HepG2 (cell line): ENCODE results near the gene CISD1. TPM values are rescaled to one million over a fixed set of nuclear protein-coding genes. Genes with fewer than 3 reads are reported as not detected.

Experiments used
- ATM ChIP-seq: fragments of 450-650 bp; IDR thresholded peaks from 2 replicates; pipeline ENCODE4 v1.7.1; 2017; ENCODE audit warnings: mild to moderate bottlenecking, borderline replicate concordance
- DR1 ChIP-seq: sonication (generic); formaldehyde crosslinking; IDR thresholded peaks from 2 replicates; pipeline ENCODE4 v1.8.0; 2021; ENCODE audit warnings: mild to moderate bottlenecking, missing genetic modification reagents, inconsistent platforms
- FOXK1 ChIP-seq: sonication (generic); formaldehyde crosslinking; IDR thresholded peaks from 2 replicates; pipeline ENCODE4 v1.4.0; 2020; ENCODE audit warnings: low read depth, missing genetic modification reagents, borderline replicate concordance
- FOXM1 ChIP-seq: sonication (generic); formaldehyde crosslinking; IDR thresholded peaks from 2 replicates; pipeline ENCODE4 v1.5.0; 2020; ENCODE audit warnings: missing genetic modification reagents
- FOXP1 ChIP-seq, 2 experiments: fragments of 450-650 bp in 1 of 2; IDR thresholded peaks; 2 replicates each; pipeline ENCODE4 v1.6.1; 2017 to 2018; ENCODE audit warnings: antibody characterized with exemption in 1 of 2
- HOXA7 ChIP-seq: sonication (generic); formaldehyde crosslinking; IDR thresholded peaks from 2 replicates; pipeline ENCODE4 v1.8.1; 2022; ENCODE audit warnings: mild to moderate bottlenecking, missing genetic modification reagents, moderate library complexity
- KDM4B ChIP-seq: sonication (generic); formaldehyde crosslinking; IDR thresholded peaks from 2 replicates; pipeline ENCODE4 v1.4.0; 2020; ENCODE audit warnings: missing genetic modification reagents
- MATR3 ChIP-seq: sonication (generic); formaldehyde crosslinking; IDR thresholded peaks from 2 replicates; pipeline ENCODE4 v1.4.0; 2020; ENCODE audit warnings: missing genetic modification reagents
- NCOA1 ChIP-seq: sonication (generic); formaldehyde crosslinking; IDR thresholded peaks from 2 replicates; pipeline ENCODE4 v1.9.0; 2021; ENCODE audit warnings: missing genetic modification reagents
- PRMT3 ChIP-seq: sonication (generic); formaldehyde crosslinking; IDR thresholded peaks from 2 replicates; pipeline ENCODE4 v1.8.1; 2022; ENCODE audit warnings: low read depth, mild to moderate bottlenecking, moderate library complexity, missing genetic modification reagents, borderline replicate concordance
- REL ChIP-seq: sonication (generic); formaldehyde crosslinking; conservative IDR thresholded peaks from 2 replicates; pipeline ENCODE4 v1.8.0; 2022; ENCODE audit warnings: mild to moderate bottlenecking, missing genetic modification reagents, moderate library complexity
- RFX3 ChIP-seq: IDR thresholded peaks from 2 replicates; pipeline ENCODE4 v1.6.1; 2016; ENCODE audit warnings: missing biosample characterization, missing genetic modification reagents
- SRY ChIP-seq: sonication (generic); formaldehyde crosslinking; IDR thresholded peaks from 2 replicates; pipeline ENCODE4 v1.8.0; 2022; ENCODE audit warnings: mild to moderate bottlenecking, missing genetic modification reagents
- TBL1XR1 ChIP-seq: fragments of 150-350 bp; IDR thresholded peaks from 2 replicates; pipeline ENCODE4 v1.6.1; 2014; ENCODE audit warnings: borderline replicate concordance, low read length; ENCODE audit not compliant: partially characterized antibody
- TSC22D2 ChIP-seq: sonication (generic); formaldehyde crosslinking; IDR thresholded peaks from 2 replicates; pipeline ENCODE4 v1.5.1; 2020; ENCODE audit warnings: missing genetic modification reagents, mild to moderate bottlenecking, borderline replicate concordance
- ZNF207 ChIP-seq: fragments of 450-650 bp; IDR thresholded peaks from 2 replicates; pipeline ENCODE4 v1.6.1; 2016; ENCODE audit warnings: antibody characterized with exemption, borderline replicate concordance
- ZNF326 ChIP-seq: sonication (generic); formaldehyde crosslinking; IDR thresholded peaks from 2 replicates; pipeline ENCODE4 v1.4.0; 2020; ENCODE audit warnings: missing genetic modification reagents, borderline replicate concordance
- ZNF44 ChIP-seq: sonication (generic); formaldehyde crosslinking; IDR thresholded peaks from 2 replicates; pipeline ENCODE4 v1.5.1; 2020; ENCODE audit warnings: mild to moderate bottlenecking, missing genetic modification reagents
- ZNF549 ChIP-seq: sonication (generic); formaldehyde crosslinking; IDR thresholded peaks from 2 replicates; pipeline ENCODE4 v1.5.0; 2020; ENCODE audit warnings: missing genetic modification reagents
- ZNF616 ChIP-seq: sonication (generic); formaldehyde crosslinking; IDR thresholded peaks from 2 replicates; pipeline ENCODE4 v1.5.0; 2020; ENCODE audit warnings: low read depth, mild to moderate bottlenecking, missing genetic modification reagents
- ZNF878 ChIP-seq: sonication (generic); formaldehyde crosslinking; IDR thresholded peaks from 2 replicates; pipeline ENCODE4 v1.8.1; 2023; ENCODE audit warnings: mild to moderate bottlenecking, missing genetic modification reagents, moderate library complexity
- polyA plus RNA-seq, 8 experiments: library from polyadenylated mRNA; depleted of rRNA in 3 of 8; stranded (reverse) in 7 of 8; unstranded in 1 of 8; fragments of >200 nt; fragmentation: Illumina TruSeq in 4 of 8; extraction: Trizol in 4 of 8; gene quantifications; 2 replicates each; pipeline versions ENCODE4 v1.2.1 to v1.2.3, GENCODE V29; 2011 to 2016; ENCODE audit warnings: low read depth in 4 of 8, missing spikeins in 1 of 8, mixed read lengths in 1 of 8; ENCODE audit not compliant: insufficient read depth in 1 of 8
- total RNA-seq, 5 experiments: library from RNA; depleted of rRNA; stranded (reverse); fragments of >200 nt; fragmentation: Illumina TruSeq; extraction: Trizol; gene quantifications; 2 replicates each; pipeline ENCODE4 v1.2.3, GENCODE V29; 2016; ENCODE audit warnings: low read depth in 1 of 5
- TF ChIP-seq, protein P1 (sequence below): sonication (generic); formaldehyde crosslinking; IDR thresholded peaks from 2 replicates; pipeline ENCODE4 v1.4.0; 2020; ENCODE audit warnings: missing genetic modification reagents, borderline replicate concordance
- TF ChIP-seq, protein P2 (sequence below): sonication (generic); formaldehyde crosslinking; IDR thresholded peaks from 2 replicates; pipeline ENCODE4 v1.4.0; 2020; ENCODE audit warnings: missing genetic modification reagents
- TF ChIP-seq, protein P3 (sequence below): sonication (generic); formaldehyde crosslinking; IDR thresholded peaks from 2 replicates; pipeline ENCODE4 v1.5.0; 2020; ENCODE audit warnings: mild to moderate bottlenecking, missing genetic modification reagents

The CISD1 gene
- total and polyA plus RNA-seq, 2 of the 13 experiments (the other 11 are each of a cell fraction or from before 2014, with no cell fraction given) = 63.4 to 78.9 TPM

DNA sequence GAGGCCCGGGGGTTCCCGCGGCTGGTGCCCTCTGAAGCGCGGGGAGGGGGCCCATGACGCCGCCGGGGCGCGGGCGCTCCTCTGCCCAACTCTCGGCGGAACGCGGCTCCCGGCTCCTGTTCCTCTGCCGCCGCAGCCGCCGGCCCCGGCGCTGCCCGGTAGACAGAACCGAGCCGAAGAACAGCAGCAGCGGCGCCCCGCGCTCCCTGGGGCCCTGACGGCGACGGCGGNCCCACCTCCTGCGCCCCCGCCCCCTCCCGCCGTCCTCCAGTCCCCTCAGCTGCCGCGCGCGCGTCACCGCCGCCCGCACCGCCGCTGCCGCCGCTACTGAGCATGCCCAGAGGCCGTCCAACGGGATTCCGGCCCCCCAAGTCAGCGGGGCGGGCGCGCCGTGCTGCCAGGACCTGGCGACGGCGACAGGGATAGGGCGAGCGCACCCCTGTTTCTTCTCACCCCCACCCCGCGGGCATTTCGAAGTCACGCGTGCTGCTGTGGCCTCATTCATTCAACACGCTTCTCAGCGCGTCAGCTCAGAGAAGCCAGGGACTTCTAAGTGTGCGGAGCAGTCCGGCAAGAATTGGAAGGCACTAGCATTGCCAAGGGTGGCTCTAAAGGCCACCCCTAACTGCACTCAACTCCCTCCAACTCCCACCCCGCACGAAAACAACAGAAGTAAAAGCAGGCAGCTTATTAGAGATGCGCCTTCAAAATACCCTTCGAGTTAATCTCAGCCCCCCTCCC is 1.1 kb upstream of the CISD1 start, which contains the start of gene IPMK (continued):
- TF ChIP-seq PRMT3 (CRISPR knock-in tag) (peak; percentile 78), SRY (no peak; the same call in 1 of the 2 replicates), TSC22D2 (0 out of 2 replicates have a peak, but pooled peaks have one; percentile 33), FOXM1 (CRISPR knock-in tag) (no peak), KDM4B (CRISPR knock-in tag) (no peak), REL (CRISPR knock-in tag) (peak; percentile 59; the same call in 1 of the 2 replicates), HOXA7 (no peak), ZNF44 (CRISPR knock-in tag) (no peak), ZNF878 (0 out of 2 replicates have a peak, but pooled peaks have one; percentile 55), ZNF326 (CRISPR knock-in tag) (no peak), MATR3 (CRISPR knock-in tag) (no peak), FOXP1 (IDR thresholded peaks at IDR 0.05) (no peak), FOXP1 (CRISPR knock-in tag; IDR thresholded peaks at IDR 0.05) (no peak), ATM (no peak), NCOA1 (0 out of 2 replicates have a peak, but pooled peaks have one; percentile 9), ZNF207 (no peak), FOXK1 (CRISPR knock-in tag) (peak; percentile 49; the same call in 1 of the 2 replicates), ZNF616 (CRISPR knock-in tag) (peak; percentile 40; the same call in 1 of the 2 replicates), DR1 (no peak; the same call in 1 of the 2 replicates), TBL1XR1 (no peak), ZNF549 (CRISPR knock-in tag) (no peak), RFX3 (CRISPR knock-in tag) (no peak)
- TF ChIP-seq, protein P1, sequence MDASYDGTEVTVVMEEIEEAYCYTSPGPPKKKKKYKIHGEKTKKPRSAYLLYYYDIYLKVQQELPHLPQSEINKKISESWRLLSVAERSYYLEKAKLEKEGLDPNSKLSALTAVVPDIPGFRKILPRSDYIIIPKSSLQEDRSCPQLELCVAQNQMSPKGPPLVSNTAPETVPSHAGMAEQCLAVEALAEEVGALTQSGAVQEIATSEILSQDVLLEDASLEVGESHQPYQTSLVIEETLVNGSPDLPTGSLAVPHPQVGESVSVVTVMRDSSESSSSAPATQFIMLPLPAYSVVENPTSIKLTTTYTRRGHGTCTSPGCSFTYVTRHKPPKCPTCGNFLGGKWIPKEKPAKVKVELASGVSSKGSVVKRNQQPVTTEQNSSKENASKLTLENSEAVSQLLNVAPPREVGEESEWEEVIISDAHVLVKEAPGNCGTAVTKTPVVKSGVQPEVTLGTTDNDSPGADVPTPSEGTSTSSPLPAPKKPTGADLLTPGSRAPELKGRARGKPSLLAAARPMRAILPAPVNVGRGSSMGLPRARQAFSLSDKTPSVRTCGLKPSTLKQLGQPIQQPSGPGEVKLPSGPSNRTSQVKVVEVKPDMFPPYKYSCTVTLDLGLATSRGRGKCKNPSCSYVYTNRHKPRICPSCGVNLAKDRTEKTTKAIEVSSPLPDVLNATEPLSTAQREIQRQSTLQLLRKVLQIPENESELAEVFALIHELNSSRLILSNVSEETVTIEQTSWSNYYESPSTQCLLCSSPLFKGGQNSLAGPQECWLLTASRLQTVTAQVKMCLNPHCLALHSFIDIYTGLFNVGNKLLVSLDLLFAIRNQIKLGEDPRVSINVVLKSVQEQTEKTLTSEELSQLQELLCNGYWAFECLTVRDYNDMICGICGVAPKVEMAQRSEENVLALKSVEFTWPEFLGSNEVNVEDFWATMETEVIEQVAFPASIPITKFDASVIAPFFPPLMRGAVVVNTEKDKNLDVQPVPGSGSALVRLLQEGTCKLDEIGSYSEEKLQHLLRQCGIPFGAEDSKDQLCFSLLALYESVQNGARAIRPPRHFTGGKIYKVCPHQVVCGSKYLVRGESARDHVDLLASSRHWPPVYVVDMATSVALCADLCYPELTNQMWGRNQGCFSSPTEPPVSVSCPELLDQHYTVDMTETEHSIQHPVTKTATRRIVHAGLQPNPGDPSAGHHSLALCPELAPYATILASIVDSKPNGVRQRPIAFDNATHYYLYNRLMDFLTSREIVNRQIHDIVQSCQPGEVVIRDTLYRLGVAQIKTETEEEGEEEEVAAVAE (CRISPR knock-in tag) = peak; percentile 55; the same call in 1 of the 2 replicates
- TF ChIP-seq, protein P2, sequence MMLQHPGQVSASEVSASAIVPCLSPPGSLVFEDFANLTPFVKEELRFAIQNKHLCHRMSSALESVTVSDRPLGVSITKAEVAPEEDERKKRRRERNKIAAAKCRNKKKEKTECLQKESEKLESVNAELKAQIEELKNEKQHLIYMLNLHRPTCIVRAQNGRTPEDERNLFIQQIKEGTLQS (CRISPR knock-in tag) = no peak
- TF ChIP-seq, protein P3, sequence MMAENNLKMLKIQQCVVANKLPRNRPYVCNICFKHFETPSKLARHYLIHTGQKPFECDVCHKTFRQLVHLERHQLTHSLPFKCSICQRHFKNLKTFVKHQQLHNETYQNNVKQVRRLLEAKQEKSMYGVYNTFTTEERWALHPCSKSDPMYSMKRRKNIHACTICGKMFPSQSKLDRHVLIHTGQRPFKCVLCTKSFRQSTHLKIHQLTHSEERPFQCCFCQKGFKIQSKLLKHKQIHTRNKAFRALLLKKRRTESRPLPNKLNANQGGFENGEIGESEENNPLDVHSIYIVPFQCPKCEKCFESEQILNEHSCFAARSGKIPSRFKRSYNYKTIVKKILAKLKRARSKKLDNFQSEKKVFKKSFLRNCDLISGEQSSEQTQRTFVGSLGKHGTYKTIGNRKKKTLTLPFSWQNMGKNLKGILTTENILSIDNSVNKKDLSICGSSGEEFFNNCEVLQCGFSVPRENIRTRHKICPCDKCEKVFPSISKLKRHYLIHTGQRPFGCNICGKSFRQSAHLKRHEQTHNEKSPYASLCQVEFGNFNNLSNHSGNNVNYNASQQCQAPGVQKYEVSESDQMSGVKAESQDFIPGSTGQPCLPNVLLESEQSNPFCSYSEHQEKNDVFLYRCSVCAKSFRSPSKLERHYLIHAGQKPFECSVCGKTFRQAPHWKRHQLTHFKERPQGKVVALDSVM (CRISPR knock-in tag) = no peak
